GM18505 (cell line): ENCODE results near the gene CATSPER4.

Experiments used
- ATAC-seq: cut with Tn5 transposase; IDR thresholded peaks from one replicate; pipeline ENCODE4 v1.9.1; 2021; ENCODE audit not compliant: unreplicated experiment
- POLR2A ChIP-seq: IDR thresholded peaks from 4 replicates; pipeline ENCODE4 v1.6.1; 2011; ENCODE audit warnings: borderline replicate concordance; ENCODE audit not compliant: insufficient read depth, insufficient read length; ENCODE audit errors: extremely low read depth

Gene CATSPER4

DNA sequence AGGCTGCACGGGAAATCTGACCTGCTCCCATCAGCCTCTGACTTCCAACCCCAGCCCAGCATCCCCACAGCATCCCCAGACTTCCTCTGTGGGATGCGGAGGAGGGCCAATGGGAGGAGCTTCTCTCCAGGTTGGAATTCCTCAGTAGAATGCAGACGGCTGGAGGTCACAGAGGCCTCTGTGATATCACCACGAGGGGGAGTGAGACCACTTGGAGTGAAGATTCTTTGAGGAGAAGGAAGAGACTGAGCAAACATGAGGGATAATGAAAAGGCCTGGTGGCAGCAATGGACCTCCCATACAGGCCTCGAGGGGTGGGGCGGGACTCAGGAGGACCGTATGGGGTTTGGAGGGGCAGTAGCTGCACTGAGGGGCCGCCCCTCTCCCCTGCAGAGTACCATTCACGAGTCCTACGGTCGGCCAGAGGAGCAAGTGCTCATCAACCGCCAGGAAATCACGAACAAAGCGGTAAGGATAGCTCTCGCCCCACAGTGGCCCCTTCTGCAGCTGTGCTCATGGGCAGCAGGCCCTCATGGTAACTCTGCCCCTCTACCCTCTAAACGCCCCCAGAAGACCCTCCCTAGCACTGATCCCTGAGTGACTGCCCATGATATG lies at the start of gene CATSPER4:
TSS of gene CATSPER4 (plus strand) at position 230 of the 615 bp plus-strand sequence. CDS start at position 256, 26 bp downstream.
- no peak for ATAC-seq

GRCh38 chr1:26142159-26142558 lies 48.2 kb upstream of the CATSPER4 start:
- no peak for ATAC-seq
- TF ChIP-seq POLR2A = no peak

More for the DNA sequence above, at the start of gene CATSPER4:
- TF ChIP-seq POLR2A = no peak

DNA sequence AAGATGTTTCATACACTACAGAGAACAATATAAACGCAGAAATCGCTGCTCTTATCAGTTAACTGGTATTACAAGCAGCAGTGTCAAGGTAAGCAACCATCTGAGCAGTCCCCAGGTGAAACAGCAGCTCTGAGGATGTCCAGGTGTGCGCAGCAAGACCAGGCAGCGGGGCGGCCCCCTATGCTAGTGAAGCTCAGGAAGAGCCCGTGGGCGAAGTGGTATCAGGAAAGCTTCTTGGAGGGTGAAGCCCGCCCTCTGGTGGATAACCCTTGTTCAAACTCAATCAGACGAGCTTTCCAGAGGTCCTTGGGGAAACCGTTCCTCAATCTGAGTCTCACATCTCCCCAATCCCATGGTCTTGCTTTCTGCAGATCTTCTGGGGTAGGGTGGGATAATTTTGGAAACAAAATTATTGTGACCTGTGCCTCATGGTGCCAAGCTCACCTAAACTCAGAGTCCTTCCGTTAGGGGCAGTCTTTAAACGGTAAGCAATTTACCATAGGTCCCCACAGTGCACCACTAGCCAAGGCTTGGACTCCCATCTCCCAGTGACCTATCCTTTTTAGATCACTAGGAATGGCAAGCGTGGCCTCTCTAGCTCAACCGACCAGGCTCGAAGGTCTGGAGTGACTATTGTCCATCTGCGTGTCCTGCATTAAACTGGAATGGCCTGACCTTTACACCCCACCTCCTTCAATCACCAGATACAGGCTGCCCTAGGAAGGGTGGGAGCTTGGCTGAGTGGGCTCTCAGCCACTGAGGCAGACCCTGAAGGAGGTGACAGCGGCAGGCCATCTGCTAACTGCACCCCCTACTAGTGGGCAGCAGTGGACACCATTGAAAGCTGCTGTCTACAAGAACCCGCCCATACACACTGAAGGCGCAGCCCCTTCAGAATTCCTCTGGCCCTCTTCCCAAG lies 45.1 kb upstream of the CATSPER4 start:
- TF ChIP-seq POLR2A = no peak
- no peak for ATAC-seq

GRCh38 chr1:26145960-26146294 lies 44.5 kb upstream of the CATSPER4 start:
- ATAC-seq = no peak
- no peak for TF ChIP-seq POLR2A

- ATAC-seq = no peak
- no peak for TF ChIP-seq POLR2A
Observed at GRCh38 chr1:26148887-26149286, 41.5 kb upstream of the CATSPER4 start.

GRCh38 chr1:26153966-26154532 lies 36.4 kb upstream of the CATSPER4 start:
- no peak for ATAC-seq
- no peak for TF ChIP-seq POLR2A

- TF ChIP-seq POLR2A = no peak
Observed at GRCh38 chr1:26154750-26155149, 35.7 kb upstream of the CATSPER4 start.

GRCh38 chr1:26155370-26156284 lies 34.8 kb upstream of the CATSPER4 start:
- no peak for ATAC-seq
- no peak for TF ChIP-seq POLR2A

More at GRCh38 chr1:26154750-26155149, 35.7 kb upstream of the CATSPER4 start:
- ATAC-seq = no peak

- ATAC-seq = no peak
- TF ChIP-seq POLR2A = no peak
Observed at GRCh38 chr1:26156285-26157038, 33.9 kb upstream of the CATSPER4 start.

- TF ChIP-seq POLR2A = no peak
- ATAC-seq = no peak
Observed at GRCh38 chr1:26158271-26158907, 32.0 kb upstream of the CATSPER4 start.

- no peak for TF ChIP-seq POLR2A
- ATAC-seq = no peak
Observed at GRCh38 chr1:26158908-26159742, 31.3 kb upstream of the CATSPER4 start, which contains the start of gene FAM110D. Gene FAM110D, plus strand, starts transcription at chr1:26159079. Its CDS starts 2,213 bp downstream, at chr1:26161292.
